GM18505 (cell line): ENCODE data around the gene SPOPL.

ENCODE experiments used
- ATAC-seq: cut with Tn5 transposase; IDR thresholded peaks from one replicate; pipeline ENCODE4 v1.9.1; 2021; ENCODE audit not compliant: unreplicated experiment
- POLR2A ChIP-seq: IDR thresholded peaks from 4 replicates; pipeline ENCODE4 v1.6.1; 2011; ENCODE audit warnings: borderline replicate concordance; ENCODE audit not compliant: insufficient read depth, insufficient read length; ENCODE audit errors: extremely low read depth

Gene SPOPL

GRCh38 chr2:138485019-138485418 is 16.6 kb upstream of the SPOPL start:
- no peak for TF ChIP-seq POLR2A
- ATAC-seq = no peak

GRCh38 chr2:138486363-138487198 is 15.0 kb upstream of the SPOPL start:
- ATAC-seq = no peak
- no peak for TF ChIP-seq POLR2A

DNA sequence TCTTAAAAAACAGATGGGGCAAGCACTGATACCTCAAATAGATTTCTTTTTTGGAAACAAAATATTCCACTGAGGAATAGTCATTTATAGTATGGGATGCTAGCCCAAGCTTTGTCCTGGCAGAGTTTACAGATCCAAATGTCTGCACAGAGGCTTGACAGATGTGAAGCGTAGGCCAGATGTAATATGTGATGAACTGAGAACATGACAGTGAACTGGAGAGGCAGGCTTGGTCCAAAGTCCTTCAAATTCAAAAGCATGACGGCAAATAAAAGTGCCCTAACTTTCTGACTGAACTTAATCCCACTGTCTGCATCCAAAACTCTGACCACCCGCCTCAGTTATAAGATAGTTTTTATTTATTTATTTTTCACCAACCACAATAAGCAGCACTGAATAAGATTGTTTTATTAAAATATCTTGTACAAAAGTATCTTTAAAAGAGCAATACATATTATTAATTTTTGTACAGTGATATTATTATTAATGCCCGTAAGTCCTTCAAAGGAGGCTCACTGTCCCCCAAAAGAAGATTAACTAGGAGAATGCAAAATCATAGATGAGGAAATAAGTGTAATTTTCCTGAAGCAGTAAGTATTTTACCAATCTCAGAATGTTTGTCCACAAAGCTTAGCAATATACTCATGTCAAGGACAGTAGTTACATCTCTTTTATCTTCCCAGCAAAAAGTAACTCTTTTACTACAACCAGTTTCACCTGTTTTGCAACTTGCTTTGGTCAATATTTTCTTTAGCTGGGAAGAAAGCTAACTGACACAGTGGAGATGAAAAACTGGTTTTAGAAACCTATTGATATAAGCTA is 10.7 kb upstream of the SPOPL start:
- no peak for ATAC-seq

GRCh38 chr2:138491495-138491862 is 10.1 kb upstream of the SPOPL start:
- ATAC-seq = no peak
- no peak for TF ChIP-seq POLR2A

More for the DNA sequence above, 10.7 kb upstream of the SPOPL start:
- TF ChIP-seq POLR2A = no peak

GRCh38 chr2:138492160-138492559 is 9.4 kb upstream of the SPOPL start:
- TF ChIP-seq POLR2A = no peak
- no peak for ATAC-seq

GRCh38 chr2:138493334-138493733 is 8.2 kb upstream of the SPOPL start:
- ATAC-seq = no peak
- TF ChIP-seq POLR2A = no peak

DNA sequence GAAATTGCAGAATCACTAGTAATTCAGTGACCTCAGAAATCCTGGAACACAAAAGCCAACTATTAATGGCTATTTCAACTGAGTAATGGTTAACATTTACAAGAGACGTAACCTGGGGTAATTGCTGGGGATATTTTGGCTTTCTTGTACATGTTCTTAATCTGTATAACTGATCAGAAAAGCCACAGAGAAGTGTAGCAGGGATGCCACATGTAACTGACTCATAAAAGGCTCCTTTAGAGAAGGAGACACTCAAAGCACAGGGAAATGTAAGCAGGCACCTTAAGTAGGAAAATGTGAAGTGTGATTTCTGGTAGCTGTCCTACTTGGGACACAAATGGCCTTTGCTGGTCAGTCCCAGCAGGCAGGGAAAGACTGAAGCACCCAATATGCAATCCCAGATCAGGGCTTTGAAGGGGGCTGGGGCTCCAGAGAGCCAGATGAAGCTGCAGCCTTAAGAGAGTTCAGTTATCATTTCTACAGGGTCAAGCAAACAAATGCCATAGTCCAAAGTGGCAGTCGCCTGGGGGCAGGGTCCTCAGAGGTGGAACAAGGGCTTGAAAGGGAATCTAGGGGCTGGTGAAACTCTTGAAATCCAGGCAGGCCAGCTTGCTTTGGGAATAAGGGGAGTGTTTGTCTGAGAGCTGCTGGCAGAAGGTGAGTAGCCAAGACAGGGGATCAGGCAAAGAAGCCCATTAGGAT is 7.2 kb upstream of the SPOPL start:
- ATAC-seq = no peak

GRCh38 chr2:138495384-138495783 is 6.2 kb upstream of the SPOPL start:
- TF ChIP-seq POLR2A = no peak
- ATAC-seq = no peak

More for the DNA sequence above, 7.2 kb upstream of the SPOPL start:
- TF ChIP-seq POLR2A = no peak

DNA sequence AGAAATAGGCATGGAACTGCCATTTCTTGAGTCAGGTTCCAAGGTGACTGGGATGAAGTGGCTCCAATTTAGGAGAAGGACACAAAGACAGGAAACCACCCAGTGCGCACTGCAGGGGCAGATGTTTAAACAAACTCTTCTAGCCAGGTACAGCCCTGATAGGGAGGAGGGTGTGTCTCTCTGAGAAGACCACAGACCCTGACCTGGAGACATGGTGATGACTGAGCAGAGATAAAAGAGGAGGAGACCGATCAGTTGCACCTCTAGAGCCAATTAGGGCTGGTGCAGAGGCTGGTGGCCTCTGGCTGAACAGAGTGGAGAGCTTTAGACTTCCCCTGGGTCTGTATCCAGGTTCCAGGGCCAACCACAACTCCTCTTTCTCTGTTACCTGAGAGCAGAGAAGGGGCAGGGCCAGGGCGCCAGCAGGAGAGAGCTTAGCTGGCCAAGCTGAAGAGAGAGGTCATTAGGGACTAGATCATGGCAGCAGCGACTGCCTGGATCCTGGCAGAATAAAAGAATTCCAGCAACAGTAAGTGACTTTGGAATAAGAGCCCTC is 5.4 kb upstream of the SPOPL start:
- TF ChIP-seq POLR2A = no peak
- no peak for ATAC-seq

GRCh38 chr2:138497294-138497693 is 4.3 kb upstream of the SPOPL start:
- no peak for TF ChIP-seq POLR2A
- no peak for ATAC-seq

DNA sequence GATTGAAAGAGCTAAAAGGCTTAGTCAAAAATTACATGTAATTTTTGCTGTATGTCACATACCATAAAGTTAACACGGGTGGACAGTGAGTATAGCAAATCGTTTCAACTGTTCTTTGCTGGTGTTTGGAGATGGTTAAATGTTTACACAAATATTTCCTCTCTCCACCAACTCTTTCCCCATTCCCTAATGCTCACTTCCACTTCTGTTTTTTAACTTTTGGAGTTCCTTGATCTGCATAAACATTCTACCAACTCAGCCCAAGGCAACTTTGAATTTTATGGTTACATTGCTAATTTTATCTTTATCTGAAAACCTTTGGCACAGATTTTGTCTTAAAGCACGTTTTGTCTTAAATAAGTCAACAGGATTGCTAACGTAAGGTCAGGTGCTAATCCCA is 1.9 kb upstream of the SPOPL start:
- ATAC-seq = no peak
- no peak for TF ChIP-seq POLR2A

- peak; percentile 2 for ATAC-seq
- TF ChIP-seq POLR2A = no peak
Observed at GRCh38 chr2:138500592-138501424, 762 bp upstream of the SPOPL start.

DNA sequence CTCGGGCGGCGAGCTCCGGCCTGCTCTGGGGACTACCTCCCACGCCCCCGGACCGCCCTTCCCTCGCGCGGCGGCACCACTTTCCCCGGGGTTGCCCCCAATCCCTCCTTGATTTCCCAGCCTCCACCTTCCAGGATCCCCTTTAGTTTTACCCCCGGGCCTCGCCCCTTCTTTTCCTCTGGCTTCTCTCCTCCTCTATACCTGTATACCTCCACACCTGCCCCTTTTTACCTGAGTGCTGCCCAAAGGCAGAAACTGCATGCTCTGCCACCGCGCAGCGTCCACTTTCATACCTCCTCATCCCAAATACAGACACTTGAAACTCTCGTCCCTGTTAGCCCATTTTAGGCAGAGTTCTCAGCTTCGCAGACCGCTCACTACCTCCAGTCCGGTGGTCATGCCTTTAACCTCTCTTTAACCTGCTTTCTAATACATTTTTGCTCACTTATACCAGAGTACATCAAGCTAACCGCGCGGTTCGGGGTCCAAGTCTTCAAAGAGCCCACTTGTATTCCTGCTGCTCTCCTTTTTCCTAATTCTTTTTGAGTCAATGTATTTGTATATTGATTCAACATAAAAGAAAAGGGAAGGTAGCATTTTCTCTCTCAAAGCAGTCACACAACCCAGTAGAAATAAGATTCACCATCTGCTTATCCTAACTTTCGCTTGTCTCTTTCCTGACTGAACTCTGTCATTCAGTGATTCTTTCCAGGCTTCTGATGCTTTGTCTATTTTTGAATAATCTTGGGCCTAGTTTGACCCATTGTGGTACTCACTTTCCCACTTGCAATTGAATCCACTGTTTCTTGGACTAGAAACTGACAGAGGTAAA is 901 bp downstream of the SPOPL start:
- TF ChIP-seq POLR2A = no peak
- ATAC-seq = no peak
